Astrocyte (in vitro differentiated cells and primary cell): Measurements from ENCODE around the gene SKIC3. TPM values are rescaled to one million over a fixed set of nuclear protein-coding genes. Genes with fewer than 3 reads are reported as not detected.

Experiments used
- DNase-seq: peaks from one replicate; pipeline ENCODE4 v3.0.0-alpha.2; 2010; ENCODE audit warnings: low read depth
- FAIRE-seq: peaks from 2 replicates; lab custom pipeline; 2011; peaks lifted over from hg19 to GRCh38; lab: Jason Lieb, UNC
- H2AFZ ChIP-seq: 2 replicates; pipeline ENCODE4 v1.6.0; 2012; ENCODE audit warnings: low read depth, low read length, inconsistent platforms
- H3K27ac ChIP-seq: 2 replicates; pipeline ENCODE4 v1.5.1; 2011; ENCODE audit warnings: low read depth, low read length, inconsistent platforms
- H3K27me3 ChIP-seq: 2 replicates; pipeline ENCODE4 v1.6.0; 2011; ENCODE audit warnings: low read length, inconsistent platforms; ENCODE audit not compliant: insufficient read depth
- H3K36me3 ChIP-seq: 2 replicates; pipeline ENCODE4 v1.5.1; 2011; ENCODE audit warnings: low read length, inconsistent platforms; ENCODE audit not compliant: insufficient read depth
- H3K4me1 ChIP-seq: 2 replicates; pipeline ENCODE4 v1.5.1; 2011; ENCODE audit warnings: low read length, inconsistent platforms; ENCODE audit not compliant: insufficient read depth
- H3K4me2 ChIP-seq: 2 replicates; pipeline ENCODE4 v1.6.0; 2012; ENCODE audit warnings: low read length, inconsistent platforms
- H3K4me3 ChIP-seq: 2 replicates; pipeline ENCODE4 v1.5.1; 2011; ENCODE audit warnings: low read depth, mild to moderate bottlenecking, low read length, inconsistent platforms; ENCODE audit not compliant: insufficient read depth
- H3K79me2 ChIP-seq: 2 replicates; pipeline ENCODE4 v1.6.0; 2012; ENCODE audit warnings: mild to moderate bottlenecking, low read length, inconsistent platforms; ENCODE audit not compliant: insufficient read depth
- H3K9ac ChIP-seq: 2 replicates; pipeline ENCODE4 v1.6.0; 2012; ENCODE audit warnings: mild to moderate bottlenecking, low read length, inconsistent platforms
- H3K9me3 ChIP-seq: 2 replicates; pipeline ENCODE4 v1.5.1; 2012; ENCODE audit warnings: low read depth, mild to moderate bottlenecking, low read length, inconsistent platforms; ENCODE audit not compliant: insufficient read depth
- H4K20me1 ChIP-seq: 2 replicates; pipeline ENCODE4 v1.6.0; 2012; ENCODE audit warnings: low read length, inconsistent platforms; ENCODE audit not compliant: insufficient read depth
- H3K27ac Mint-ChIP-seq: one replicate; pipeline ENCODE4 v1.8.0; 2021; ENCODE audit warnings: mild to moderate bottlenecking, mixed read lengths; ENCODE audit not compliant: unreplicated experiment
- H3K27me3 Mint-ChIP-seq: one replicate; pipeline ENCODE4 v1.8.0; 2021; ENCODE audit warnings: low read depth, mixed read lengths; ENCODE audit not compliant: unreplicated experiment
- H3K36me3 Mint-ChIP-seq: one replicate; pipeline ENCODE4 v1.8.0; 2021; ENCODE audit warnings: low read depth, mixed read lengths; ENCODE audit not compliant: unreplicated experiment
- H3K4me1 Mint-ChIP-seq: one replicate; pipeline ENCODE4 v1.8.0; 2021; ENCODE audit warnings: low read depth, mixed read lengths; ENCODE audit not compliant: unreplicated experiment
- H3K4me3 Mint-ChIP-seq: one replicate; pipeline ENCODE4 v1.8.0; 2021; ENCODE audit warnings: mild to moderate bottlenecking, moderate library complexity, mixed read lengths; ENCODE audit not compliant: unreplicated experiment
- H3K9me3 Mint-ChIP-seq: one replicate; pipeline ENCODE4 v1.8.0; 2021; ENCODE audit warnings: mild to moderate bottlenecking, mixed read lengths; ENCODE audit not compliant: unreplicated experiment
- CTCF ChIP-seq: IDR thresholded peaks from 2 replicates; pipeline ENCODE4 v1.5.1; 2011; ENCODE audit warnings: low read depth, mild to moderate bottlenecking, inconsistent platforms, low read length, moderate library complexity; ENCODE audit not compliant: insufficient read depth
- EZH2 ChIP-seq: IDR thresholded peaks from 2 replicates; pipeline ENCODE4 v1.6.1; 2012; ENCODE audit warnings: mild to moderate bottlenecking, low read length, inconsistent platforms; ENCODE audit not compliant: insufficient read depth
- total RNA-seq: library from RNA; stranded (reverse); gene quantifications from 2 replicates; pipeline ENCODE4 v1.2.1, GENCODE V29; 2021

Gene SKIC3
- total RNA-seq, 1 donor from 2014 or later: 99.9 TPM

GRCh38 chr5:95572016-95572415 lies 17.2 kb upstream of the SKIC3 start:
- Histone ChIP-seq H4K20me1 (no peaks in the 10 kb centered on the region), H3K27ac (no peak overlapping the region), H3K27me3 (no peaks in the 10 kb centered on the region), H3K4me2 (no peak overlapping the region), H3K36me3 (peaks cover 3% of the 10 kb centered on the region), H3K9ac (no peak overlapping the region), H3K79me2 (no peaks in the 10 kb centered on the region), H3K4me3 (no peak overlapping the region), H3K9me3 (no peaks in the 10 kb centered on the region), H3K4me1 (no peaks in the 10 kb centered on the region), H2AFZ (no peak overlapping the region)
- H3K27ac Mint-ChIP-seq: no peak overlapping the region
- no peak overlapping the region for H3K4me3 Mint-ChIP-seq
- FAIRE-seq (no peak), DNase-seq (no peak)
- TF ChIP-seq CTCF (no peak), EZH2 (no peak)
- H3K4me1 Mint-ChIP-seq: no peaks in the 10 kb centered on the region
- H3K36me3 Mint-ChIP-seq: peaks cover 4% of the 10 kb centered on the region
- no peaks in the 10 kb centered on the region for H3K27me3 Mint-ChIP-seq
- H3K9me3 Mint-ChIP-seq: no peaks in the 10 kb centered on the region

- H2AFZ ChIP-seq: no peak overlapping the region
- H3K27me3 Mint-ChIP-seq: no peaks in the 10 kb centered on the region
- H3K9ac ChIP-seq: no peak overlapping the region
- no peak overlapping the region for H3K27ac ChIP-seq
- H3K79me2 ChIP-seq: no peaks in the 10 kb centered on the region
- H3K9me3 Mint-ChIP-seq: no peaks in the 10 kb centered on the region
- H3K4me1 Mint-ChIP-seq: no peaks in the 10 kb centered on the region
- no peaks in the 10 kb centered on the region for H3K27me3 ChIP-seq
- no peak overlapping the region for H3K4me3 ChIP-seq
- no peak for TF ChIP-seq CTCF
- no peak for TF ChIP-seq EZH2
- H3K27ac Mint-ChIP-seq: no peak overlapping the region
- peaks cover 4% of the 10 kb centered on the region for H3K36me3 Mint-ChIP-seq
- peak; percentile 9 for FAIRE-seq
- no peaks in the 10 kb centered on the region for H3K9me3 ChIP-seq
- no peaks in the 10 kb centered on the region for H3K4me1 ChIP-seq
- H3K4me3 Mint-ChIP-seq: no peak overlapping the region
- peaks cover 5% of the 10 kb centered on the region for H3K36me3 ChIP-seq
- no peaks in the 10 kb centered on the region for H4K20me1 ChIP-seq
- no peak overlapping the region for H3K4me2 ChIP-seq
- peak; percentile 55 for DNase-seq
Measured at GRCh38 chr5:95565280-95565920, 10.6 kb upstream of the SKIC3 start.

- Histone ChIP-seq H3K9ac (no peak overlapping the region), H3K4me1 (no peaks in the 10 kb centered on the region), H3K4me2 (no peak overlapping the region), H4K20me1 (no peaks in the 10 kb centered on the region), H3K36me3 (peaks cover 5% of the 10 kb centered on the region), H3K27me3 (no peaks in the 10 kb centered on the region), H3K79me2 (no peaks in the 10 kb centered on the region), H2AFZ (no peak overlapping the region), H3K9me3 (no peaks in the 10 kb centered on the region), H3K4me3 (no peak overlapping the region), H3K27ac (no peak overlapping the region)
- no peak for DNase-seq
- Mint-ChIP-seq H3K4me1 (no peaks in the 10 kb centered on the region), H3K9me3 (no peaks in the 10 kb centered on the region), H3K36me3 (peaks cover 4% of the 10 kb centered on the region), H3K4me3 (no peak overlapping the region), H3K27me3 (no peaks in the 10 kb centered on the region), H3K27ac (no peak overlapping the region)
- no peak for FAIRE-seq
- TF ChIP-seq CTCF (no peak), EZH2 (no peak)
Measured at GRCh38 chr5:95564450-95564849, 9.7 kb upstream of the SKIC3 start.
